LHCN-M2 (cell line): ENCODE measurements around the gene BRIP1. TPM values are rescaled to one million over a fixed set of nuclear protein-coding genes. Genes with fewer than 3 reads are reported as not detected.
"Not testable (repeated sequence)": the region's sequence is repeated elsewhere in the genome, so short reads cannot be mapped to it uniquely, and the experiment has no call there.

Source experiments
- DNase-seq: peaks from one replicate; pipeline ENCODE4 v3.0.0-alpha.2; 2012; ENCODE audit warnings: low read depth
- total RNA-seq: library from RNA; depleted of rRNA; stranded (reverse); fragments of >200 nt; gene quantifications from 2 replicates; pipeline ENCODE4 v1.2.3, GENCODE V29; 2014

BRIP1 gene
- total RNA-seq, 1 experiment from 2014 or later, result 17.0 TPM

DNA sequence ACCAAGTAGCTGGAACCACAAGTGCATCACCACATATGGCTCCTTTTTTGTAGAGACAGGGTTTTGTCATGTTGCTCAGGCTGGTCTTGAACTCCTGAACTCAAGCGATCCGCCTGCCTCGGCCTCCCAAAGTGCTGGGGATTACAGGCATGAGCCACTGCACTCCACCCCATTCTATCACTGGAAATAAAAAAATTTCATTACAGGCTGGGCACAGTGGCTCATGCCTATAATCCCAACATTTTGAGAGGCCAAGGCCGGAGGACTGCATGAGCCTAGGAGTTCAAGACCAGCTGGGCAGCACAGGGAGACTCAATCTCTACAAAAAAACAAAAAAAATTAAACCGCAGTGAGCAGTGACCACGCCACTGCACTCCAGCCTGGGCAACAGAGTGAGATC, 60.1 kb downstream of the BRIP1 start:
- no peak for DNase-seq

DNA sequence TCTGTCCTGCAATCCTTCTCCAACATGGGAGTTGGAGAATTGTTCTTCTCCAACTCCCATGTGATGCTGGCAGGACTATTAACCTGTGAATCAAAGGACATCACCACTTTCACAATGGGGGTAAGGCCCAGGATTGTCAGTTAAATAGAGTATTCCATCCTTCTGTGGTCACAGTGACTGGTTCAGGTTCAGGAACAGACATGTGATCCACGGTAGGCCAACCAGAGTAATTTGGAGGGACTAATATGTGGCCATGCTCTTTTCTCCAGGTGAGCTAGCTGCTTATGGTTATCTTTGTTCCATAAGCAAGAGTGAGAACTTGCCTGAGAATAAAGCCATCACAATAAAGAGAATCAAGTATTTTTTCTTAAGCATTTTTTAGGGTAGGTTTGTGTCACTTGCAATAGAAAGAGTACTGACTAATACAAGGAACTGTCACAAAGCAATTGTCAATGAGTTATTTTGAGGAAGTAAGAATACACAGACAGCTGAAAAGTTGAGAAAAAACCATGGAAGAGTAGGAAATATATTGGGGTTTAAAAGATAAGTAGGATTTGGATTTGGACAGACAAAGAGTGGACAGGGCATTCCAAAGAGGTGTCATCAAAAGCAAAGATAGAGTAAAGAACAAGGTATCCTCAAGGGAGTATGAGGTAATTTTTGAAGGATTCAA, 63.4 kb downstream of the BRIP1 start:
- no peak for DNase-seq

DNA sequence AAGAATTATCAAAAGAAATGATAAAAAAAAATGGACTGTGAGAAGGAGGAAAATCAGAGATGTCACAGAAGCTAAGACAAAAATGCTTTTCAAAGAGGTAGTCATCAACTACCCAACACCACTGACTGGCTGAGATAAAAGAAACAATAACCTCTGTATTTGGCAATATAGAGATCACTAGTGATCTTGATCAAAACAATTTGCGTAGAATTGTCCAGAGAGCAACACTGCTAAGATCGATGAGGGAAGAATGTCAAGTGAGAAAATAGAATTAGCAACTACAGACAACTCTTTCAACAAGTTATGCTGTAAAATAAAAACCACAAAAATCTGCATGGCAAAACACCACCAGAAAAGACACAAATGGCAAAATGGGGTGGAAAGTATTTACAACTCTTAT, 66.0 kb downstream of the BRIP1 start:
- DNase-seq, result no peak

DNA sequence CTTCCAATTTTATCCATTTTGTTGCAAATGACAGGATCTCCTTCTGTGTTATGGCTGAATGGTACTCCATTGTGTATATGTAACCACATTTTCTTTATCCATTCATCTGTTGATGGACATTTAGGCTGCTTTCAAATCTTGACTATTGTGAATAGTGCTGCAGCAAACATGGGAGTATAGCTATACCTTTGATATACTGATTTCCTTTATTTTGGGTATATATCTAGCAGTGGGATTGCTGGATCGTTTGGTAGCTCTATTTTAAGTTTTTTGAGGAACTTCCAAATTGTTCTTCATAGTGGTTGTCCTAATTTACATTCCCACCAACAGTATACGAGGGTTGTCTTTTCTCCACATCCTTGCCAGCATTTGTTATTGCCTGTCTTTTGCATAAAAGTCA, 67.8 kb downstream of the BRIP1 start:
- no peak for DNase-seq

DNA sequence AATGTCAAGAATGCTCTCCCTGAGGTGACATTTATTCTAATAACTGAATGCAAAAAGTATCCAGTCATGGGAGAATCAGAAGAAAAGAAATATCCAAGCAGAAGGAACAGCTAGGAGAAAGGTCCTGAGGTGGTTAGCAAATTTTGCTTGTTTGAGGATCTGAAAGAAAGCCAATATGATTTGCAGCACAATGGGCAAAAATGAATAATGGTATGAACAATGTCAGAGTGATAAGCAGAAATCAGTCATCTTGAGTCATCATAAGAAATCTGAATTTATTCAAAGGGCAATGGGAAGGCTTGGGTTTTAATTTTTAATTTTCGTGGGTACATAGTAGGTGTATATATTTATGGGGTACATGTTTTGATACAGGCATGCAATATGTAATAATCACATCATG, 68.5 kb downstream of the BRIP1 start:
- no peak for DNase-seq

DNA sequence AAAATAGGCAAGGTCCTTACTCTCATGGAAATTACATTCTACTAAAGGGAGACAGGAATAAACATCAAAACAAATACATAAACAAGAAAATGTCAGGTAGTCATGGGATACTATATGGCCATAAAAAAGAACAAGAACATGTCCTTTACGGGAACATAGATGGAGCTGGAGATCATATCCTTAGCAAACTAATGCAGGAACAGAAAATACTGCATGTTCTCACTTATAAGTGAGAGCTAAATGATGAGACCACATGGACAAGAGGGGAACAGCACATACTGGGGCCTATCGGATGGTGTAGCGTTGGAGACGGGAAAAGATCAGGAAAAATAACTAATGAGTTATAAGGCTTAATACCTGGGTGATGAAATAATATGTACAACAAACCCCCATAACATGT, 69.1 kb downstream of the BRIP1 start:
- no peak for DNase-seq

DNA sequence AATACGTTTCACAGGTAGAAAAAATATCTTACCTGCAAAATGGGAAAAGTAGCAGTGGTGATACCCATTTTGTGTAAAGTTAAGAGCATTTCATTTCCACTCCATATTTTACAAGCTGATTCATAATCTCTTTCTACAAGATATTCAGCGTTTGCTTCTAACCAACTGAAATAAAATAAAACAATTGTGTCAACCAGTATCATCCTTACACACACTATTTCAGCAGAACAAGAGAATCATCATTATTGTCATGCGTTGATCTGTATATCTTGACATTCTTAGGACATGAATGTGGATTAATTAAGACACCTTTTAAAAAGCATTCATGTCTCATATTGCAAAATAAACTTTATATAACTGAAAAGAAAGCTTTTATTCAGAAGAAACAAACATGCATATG, 69.8 kb downstream of the BRIP1 start:
- no peak for DNase-seq

DNA sequence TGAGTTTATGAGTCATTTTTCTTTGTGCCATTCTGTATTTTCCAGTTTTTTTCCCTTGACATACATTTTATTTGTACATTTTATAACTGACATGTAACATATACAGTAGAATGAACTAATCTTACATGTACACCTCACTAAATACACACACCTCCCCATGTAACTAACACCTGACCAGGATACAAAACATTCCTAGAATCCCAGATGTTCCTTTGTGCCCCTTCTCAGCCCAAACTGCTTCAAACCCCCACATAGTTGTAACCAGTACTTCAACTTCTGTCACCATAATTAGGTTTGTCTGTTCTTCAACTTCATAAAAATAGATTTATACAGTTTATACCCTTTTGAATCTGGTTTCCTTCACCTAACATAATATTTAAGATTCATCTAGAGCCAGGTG, 73.5 kb downstream of the BRIP1 start:
- DNase-seq, result no peak

DNA sequence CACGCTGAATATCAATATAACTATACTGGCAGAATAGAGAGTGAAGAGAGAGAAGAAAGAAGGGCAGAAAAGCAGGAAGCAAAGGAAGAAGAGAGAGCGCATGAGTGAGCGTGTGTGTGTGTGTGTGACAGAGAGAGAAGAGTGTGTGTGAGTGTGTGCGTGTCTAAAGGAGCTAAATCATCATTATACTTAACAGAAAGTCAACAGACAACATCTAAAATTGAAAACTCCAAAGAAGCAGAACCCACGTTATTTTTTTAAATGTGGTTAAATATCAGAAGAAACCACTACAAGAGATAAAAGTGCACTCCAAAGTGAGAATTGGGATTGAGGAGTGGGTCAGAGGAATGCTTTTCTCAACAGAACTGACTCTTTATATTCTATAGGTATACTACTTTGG, 77.2 kb downstream of the BRIP1 start:
- no peak for DNase-seq

DNA sequence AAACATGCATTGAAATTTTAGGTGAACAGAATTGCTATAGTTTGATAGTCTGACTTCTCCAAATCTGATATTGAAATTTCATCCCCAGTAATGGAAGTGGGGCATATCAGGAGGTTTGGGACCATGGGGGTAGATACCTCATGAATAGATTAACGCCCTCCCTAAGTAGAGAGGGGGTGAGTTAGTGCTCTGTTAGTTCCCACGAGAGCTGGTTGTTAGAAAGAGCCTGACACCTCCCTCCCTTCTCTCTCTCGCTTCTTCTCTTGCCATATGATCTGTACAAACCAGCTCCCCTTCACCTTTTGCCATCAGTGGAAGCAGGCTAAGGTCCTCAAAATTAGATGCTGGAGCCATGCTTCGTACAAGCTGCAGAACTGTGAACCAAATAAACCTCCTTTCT, 78.8 kb downstream of the BRIP1 start:
- DNase-seq, result no peak

DNA sequence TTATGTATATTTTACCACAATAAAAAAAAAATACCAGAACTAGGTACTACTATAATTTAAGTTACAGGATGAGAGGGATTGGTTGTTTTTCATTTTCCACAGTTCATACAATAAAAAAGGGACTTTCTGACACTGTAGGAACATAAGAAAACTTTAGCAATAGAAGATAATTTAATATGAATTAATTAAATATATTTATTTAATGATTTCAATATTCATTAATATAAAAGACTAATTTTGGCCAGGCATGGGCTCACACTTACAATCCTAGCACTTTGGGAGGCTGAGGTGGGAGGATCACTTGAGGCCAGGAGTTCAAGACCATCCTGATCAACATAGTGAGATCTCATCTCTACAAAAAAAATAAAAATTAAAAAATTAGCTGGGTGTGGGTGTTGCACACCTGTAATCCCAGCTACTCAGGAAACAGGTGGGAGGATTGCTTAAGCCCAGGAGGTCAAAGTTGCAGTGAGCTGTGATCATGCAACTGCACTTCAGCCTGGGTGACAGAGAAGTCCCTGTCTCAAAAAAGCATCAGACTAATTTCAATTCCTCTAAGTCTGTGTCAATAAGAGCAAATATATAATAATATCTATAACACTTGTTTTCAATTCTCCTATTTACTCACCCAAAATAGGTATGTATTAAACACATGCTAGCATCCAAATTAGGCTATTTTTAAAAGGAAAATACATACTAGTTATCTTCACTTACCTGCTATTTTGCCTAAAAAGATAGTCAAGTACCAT, 79.6 kb downstream of the BRIP1 start:
- DNase-seq, result no peak

DNA sequence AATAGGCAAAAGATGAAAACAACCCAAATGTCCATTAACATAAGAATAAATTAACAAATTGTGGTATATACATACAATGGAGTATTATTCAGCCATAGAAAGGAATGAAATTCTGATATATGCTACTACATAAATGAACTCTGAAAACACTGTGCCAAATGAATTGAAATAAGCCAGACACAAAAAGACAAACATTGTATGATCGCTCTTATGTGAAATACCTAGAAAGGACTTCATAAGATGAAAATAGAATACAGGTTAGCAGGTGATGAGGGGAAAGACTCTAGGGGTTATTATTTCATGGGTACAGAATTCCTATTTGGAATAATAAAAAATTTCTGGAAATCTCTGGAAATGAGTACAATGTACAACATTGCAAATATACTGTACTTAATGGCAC, 80.2 kb downstream of the BRIP1 start:
- no peak for DNase-seq

DNA sequence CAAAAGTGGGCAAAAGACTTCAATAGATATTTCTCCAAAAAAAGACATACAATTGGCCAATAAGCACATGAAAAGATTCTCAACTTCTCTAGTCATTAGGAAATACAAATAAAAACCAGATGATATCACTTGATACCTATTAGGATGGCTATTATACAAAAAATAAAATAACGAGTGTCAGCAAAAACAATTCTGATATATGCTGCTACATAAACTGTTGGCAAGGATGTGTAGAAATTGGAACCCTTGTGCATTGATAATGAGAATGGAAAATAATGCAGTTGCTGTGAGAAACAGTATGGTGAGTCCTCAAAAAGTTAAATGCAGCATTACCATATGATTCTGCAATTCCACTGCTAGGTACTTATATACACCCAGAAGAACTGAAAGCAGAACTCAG, 80.6 kb downstream of the BRIP1 start:
- DNase-seq, result no peak

DNA sequence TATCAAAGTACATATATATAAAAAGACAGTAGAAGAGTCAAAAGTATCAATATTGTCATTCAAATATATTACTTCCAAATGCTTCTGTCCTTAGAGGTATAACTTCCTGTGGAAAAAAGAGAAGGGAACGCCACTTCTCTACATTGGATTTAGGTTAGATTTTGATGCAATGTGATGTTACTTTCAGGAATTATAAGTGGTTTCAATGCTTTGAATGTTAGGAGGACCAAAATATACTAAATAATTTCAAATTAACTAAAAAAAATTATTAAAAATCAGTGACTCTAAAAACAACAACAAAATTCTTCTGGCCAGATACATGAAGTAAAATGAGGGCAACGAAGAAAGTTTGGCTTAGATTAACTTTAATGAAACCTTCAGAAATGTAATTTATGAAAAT, 88.0 kb downstream of the BRIP1 start:
- no peak for DNase-seq

DNA sequence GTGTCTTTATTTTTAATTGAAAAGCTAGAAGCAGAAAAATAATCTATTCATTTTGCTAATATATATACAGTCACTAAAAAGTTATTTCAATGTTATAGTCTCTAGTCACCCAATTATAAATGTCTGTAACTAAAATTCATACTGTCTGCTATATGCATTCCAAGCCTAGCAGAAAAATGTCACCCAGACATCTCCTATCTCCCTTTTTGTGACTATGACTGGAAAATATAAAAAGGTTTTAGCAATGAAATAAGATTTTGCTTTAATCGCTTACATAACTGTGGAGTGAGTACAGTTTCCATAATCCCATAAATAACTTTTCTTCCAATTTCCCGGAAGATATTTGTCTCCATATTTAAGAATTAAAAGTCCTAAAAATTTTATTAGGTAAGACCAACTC, 88.6 kb downstream of the BRIP1 start:
- no peak for DNase-seq

DNA sequence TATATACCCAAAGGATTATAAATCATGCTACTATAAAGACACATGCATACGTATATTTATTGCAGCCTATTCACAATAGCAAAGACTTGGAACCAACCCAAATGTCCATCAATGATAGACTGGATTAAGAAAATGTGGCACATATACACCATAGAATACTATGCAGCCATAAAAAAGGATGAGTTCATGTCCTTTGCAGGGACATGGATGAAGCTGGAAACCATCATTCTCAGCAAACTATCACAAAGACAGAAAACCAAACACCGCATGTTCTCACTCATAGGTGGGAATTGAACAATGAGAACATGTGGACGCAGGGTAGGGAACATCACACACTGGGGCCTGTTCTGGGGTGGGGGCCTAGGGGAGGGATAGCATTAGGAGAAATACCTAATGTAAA, 89.2 kb downstream of the BRIP1 start:
- DNase-seq, result not testable (repeated sequence)

DNA sequence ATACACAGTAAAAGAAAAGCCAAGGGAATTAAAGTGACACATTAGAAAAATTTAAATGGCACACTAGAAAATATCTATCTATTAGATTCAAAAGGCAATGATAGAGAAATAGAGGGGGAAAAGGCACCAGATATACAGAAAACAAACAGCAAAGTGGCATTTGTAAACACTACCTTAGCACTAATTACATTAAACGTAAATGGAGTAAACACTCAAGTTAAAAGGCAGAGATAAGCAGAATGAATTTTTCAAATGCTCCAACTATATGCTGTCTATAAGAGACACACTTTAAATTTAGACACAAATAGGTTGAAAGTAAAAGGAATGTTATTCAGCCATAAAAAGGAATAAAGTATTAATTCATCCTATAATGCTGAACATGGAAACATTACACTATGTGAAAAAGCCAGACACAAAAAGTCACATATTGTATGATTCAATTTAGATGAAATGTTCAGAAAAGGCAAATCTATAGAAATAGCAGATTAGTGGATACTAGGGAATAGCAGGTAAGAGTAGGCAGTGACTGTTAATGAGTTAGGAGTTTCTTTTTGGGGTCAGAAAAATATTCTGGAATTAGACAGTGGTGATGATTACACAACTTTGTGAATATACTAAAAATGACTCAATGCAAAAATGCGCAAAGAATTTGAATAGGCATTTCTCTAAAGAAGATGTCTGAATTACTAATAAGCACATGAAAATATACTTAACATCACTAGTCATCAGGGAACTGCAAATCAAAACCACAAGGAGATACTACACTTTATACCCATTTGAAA, 92.4 kb downstream of the BRIP1 start:
- DNase-seq, result peak; percentile 33

DNA sequence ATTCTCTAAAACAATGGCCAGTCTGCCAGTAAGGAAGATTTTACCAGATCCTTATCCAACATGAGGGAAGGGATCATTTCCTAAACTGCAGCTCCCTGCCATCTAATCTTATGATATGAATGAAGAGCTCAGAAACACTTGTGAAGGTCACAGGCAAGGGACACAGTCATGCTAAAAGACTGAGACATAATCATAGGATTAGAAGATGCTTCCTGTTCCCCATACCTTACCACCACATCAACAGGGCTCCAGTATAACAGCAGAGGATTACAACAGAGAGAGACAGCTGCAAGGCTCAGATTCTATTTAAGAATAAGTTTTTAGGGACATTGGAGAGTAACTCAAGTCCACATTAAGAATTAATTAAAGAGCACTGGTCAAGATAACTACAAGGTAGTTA, 93.3 kb downstream of the BRIP1 start:
- DNase-seq, result peak; percentile 72

DNA sequence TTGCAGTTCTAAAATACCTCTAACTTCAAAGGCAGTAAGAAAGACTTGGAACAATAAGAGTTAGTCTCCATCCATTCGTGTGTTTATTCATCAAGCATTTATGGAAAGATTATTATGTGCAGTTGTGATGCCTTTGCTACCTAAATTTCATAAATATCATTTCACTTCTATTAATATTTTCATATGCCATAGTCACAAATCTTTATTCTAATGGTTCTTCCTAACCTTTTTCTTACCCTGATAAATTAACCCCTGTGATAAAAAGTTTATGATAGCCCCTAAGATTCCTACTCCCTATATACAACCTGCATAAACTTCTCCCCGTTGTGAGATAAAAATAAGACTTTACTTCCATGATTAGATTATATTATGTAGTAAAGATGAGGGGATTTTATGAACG, 94.9 kb downstream of the BRIP1 start:
- DNase-seq, result no peak

DNA sequence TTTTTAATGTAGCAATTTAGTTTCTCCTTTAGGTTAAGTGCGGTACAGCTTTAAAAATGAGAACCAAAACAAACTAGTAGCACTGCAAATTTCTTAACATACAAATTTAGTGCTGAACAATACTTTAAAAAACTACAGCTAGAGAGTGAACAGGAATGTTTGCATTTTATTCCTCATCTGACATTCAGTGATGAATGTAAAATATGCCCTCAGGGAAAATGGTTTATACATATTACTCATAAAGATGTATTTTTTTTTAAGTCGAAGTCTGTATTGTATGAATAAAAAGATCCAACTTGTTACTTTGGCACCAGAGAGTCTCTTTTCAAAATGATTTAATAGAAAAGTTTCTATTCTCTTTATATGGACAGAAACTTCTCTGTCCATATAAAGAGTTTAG, 96.8 kb downstream of the BRIP1 start:
- DNase-seq, result no peak

DNA sequence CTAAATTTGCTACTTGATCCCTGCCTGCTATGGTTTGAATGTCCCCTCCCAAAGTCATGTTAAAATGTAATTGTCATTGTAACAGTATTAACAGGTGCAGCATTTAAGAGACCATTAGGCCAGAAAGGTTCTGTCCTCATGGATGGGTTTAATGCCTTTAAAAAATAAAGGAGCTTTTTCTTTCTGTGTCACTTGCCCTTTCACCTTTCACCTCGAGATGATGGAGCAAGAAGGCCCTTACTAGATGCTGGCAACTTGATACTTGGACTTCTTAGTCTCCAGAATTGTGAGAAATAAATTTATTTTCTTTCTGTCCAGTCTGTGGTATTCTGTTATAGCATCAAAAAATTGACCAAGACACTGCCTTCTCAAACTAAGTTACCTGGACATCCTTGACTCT, 98.5 kb downstream of the BRIP1 start:
- DNase-seq, result no peak

DNA sequence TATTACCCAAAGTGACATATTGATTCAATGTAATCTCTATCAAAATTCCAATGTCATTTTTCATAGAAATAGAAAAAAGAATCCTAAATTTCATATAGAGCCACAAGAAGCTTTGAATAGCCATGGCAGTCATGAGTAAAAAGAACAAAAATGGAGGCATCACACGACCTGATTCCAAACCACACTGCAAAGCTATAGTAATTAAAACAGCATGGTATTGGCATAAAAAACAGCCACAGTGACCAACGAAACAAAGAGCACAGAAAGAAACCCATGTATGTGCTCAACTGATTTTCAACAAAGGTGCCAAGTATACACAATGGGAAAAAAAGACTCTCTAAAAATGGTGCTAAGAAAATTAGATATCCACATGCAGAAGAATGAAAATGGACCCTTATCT, 101.5 kb downstream of the BRIP1 start:
- DNase-seq, result no peak

DNA sequence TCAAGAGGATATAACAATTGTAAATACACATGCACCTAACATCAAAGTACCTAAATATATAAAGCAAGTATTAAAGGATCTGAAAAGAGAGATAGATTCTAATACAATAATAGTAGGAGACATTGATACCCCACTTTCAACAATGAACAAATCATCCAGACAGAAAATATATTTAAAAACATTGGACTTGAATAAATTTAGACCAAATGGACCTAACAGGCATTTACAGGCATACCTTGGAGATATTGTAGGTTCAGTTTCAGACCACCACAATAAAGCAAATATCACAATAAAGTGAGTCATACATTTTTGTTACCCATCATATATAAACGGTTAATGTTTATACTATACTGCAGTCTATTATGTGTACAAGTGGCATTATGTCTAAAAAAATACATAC, 104.0 kb downstream of the BRIP1 start:
- no peak for DNase-seq
